WTC11 (cell line): ENCODE data around the gene SNX7. TPM values are rescaled to one million over a fixed set of nuclear protein-coding genes. Genes with fewer than 3 reads are reported as not detected.

ENCODE experiments used
- ATAC-seq: fragments of 200-7000 bp; cut with Tn5 transposase; 2 replicates; pipeline ENCODE4 v1.10.0; 2021; ENCODE audit warnings: mild to moderate bottlenecking, moderate library complexity
- CTCF ChIA-PET: fragments of 300-600 bp; sonication (Branson Sonifier 250); formaldehyde crosslinking; loops from one replicate; lab custom pipeline; 2021; ENCODE audit warnings: antibody characterized with exemption; lab: Charles Lee
- POLR2A ChIA-PET: fragments of 350-600 bp; sonication (Branson Sonifier 250); formaldehyde crosslinking; loops from one replicate; lab custom pipeline; 2021; ENCODE audit warnings: antibody characterized with exemption; lab: Charles Lee
- DNase-seq: peaks from one replicate; pipeline ENCODE4 v3.0.0; 2021; ENCODE audit warnings: low spot score
- H3K27ac Mint-ChIP-seq: 2 replicates; pipeline ENCODE4 v1.8.0; 2021; ENCODE audit warnings: mixed read lengths
- H3K27me3 Mint-ChIP-seq: 2 replicates; pipeline ENCODE4 v1.8.0; 2021; ENCODE audit warnings: low read depth, mild to moderate bottlenecking, moderate library complexity, mixed read lengths
- H3K36me3 Mint-ChIP-seq: 2 replicates; pipeline ENCODE4 v1.8.0; 2021; ENCODE audit warnings: mixed read lengths
- H3K4me1 Mint-ChIP-seq: 2 replicates; pipeline ENCODE4 v1.8.0; 2022; ENCODE audit warnings: mixed read lengths
- H3K4me3 Mint-ChIP-seq: 2 replicates; pipeline ENCODE4 v1.8.0; 2021; ENCODE audit warnings: mild to moderate bottlenecking, moderate library complexity, mixed read lengths
- H3K9me3 Mint-ChIP-seq: 2 replicates; pipeline ENCODE4 v1.8.0; 2021; ENCODE audit warnings: mixed read lengths
- ELF4 ChIP-seq: sonication (generic); formaldehyde crosslinking; IDR thresholded peaks from 2 replicates; pipeline ENCODE4 v1.8.1; 2022; ENCODE audit warnings: low read depth, mild to moderate bottlenecking, moderate library complexity, missing genetic modification reagents
- ETV6 ChIP-seq: sonication (generic); formaldehyde crosslinking; IDR thresholded peaks from 2 replicates; pipeline ENCODE4 v1.8.1; 2022; ENCODE audit warnings: mild to moderate bottlenecking, missing genetic modification reagents
- NR3C1 ChIP-seq: sonication (generic); formaldehyde crosslinking; conservative IDR thresholded peaks from 2 replicates; pipeline ENCODE4 v1.8.1; 2023; ENCODE audit warnings: low read depth, mild to moderate bottlenecking, missing genetic modification reagents
- RORB ChIP-seq: fragments of 250-450 bp; sonication (Bioruptor Pico); IDR thresholded peaks from 2 replicates; pipeline ENCODE4 v1.9.0; 2021; ENCODE audit warnings: mild to moderate bottlenecking
- TEAD1 ChIP-seq: sonication (generic); formaldehyde crosslinking; IDR thresholded peaks from 2 replicates; pipeline ENCODE4 v1.8.0; 2022; ENCODE audit warnings: mild to moderate bottlenecking, missing genetic modification reagents
- TEAD4 ChIP-seq: sonication (generic); formaldehyde crosslinking; IDR thresholded peaks from 2 replicates; pipeline ENCODE4 v1.8.0; 2022; ENCODE audit warnings: mild to moderate bottlenecking, missing genetic modification reagents
- total RNA-seq: library from RNA; stranded (reverse); gene quantifications from 3 replicates; pipeline ENCODE4 v1.2.3, GENCODE V29; 2021
- TF ChIP-seq, protein P1 (sequence below): sonication (generic); formaldehyde crosslinking; IDR thresholded peaks from 2 replicates; pipeline ENCODE4 v1.8.0; 2023; ENCODE audit warnings: mild to moderate bottlenecking, missing genetic modification reagents
- TF ChIP-seq, protein P2 (sequence below): sonication (generic); formaldehyde crosslinking; IDR thresholded peaks from 2 replicates; pipeline ENCODE4 v1.8.0; 2022; ENCODE audit warnings: mild to moderate bottlenecking, missing genetic modification reagents
- TF ChIP-seq, protein P3 (sequence below): sonication (generic); formaldehyde crosslinking; conservative IDR thresholded peaks from 2 replicates; pipeline ENCODE4 v1.8.1; 2023; ENCODE audit warnings: mild to moderate bottlenecking, low read depth, missing genetic modification reagents, moderate library complexity
- TF ChIP-seq, protein P4 (sequence below): sonication (generic); formaldehyde crosslinking; IDR thresholded peaks from 2 replicates; pipeline ENCODE4 v1.8.1; 2022; ENCODE audit warnings: missing genetic modification reagents, borderline replicate concordance
- TF ChIP-seq, protein P5 (sequence below): sonication (generic); formaldehyde crosslinking; IDR thresholded peaks from 2 replicates; pipeline ENCODE4 v1.8.1; 2023; ENCODE audit warnings: mild to moderate bottlenecking, missing genetic modification reagents, borderline replicate concordance
- TF ChIP-seq, protein P6 (sequence below): sonication (generic); formaldehyde crosslinking; IDR thresholded peaks from 2 replicates; pipeline ENCODE4 v1.8.0; 2023; ENCODE audit warnings: missing genetic modification reagents, mild to moderate bottlenecking, borderline replicate concordance
- TF ChIP-seq, protein P7 (sequence below): sonication (generic); formaldehyde crosslinking; IDR thresholded peaks from 2 replicates; pipeline ENCODE4 v1.8.0; 2022; ENCODE audit warnings: mild to moderate bottlenecking, missing genetic modification reagents

Gene SNX7
- total RNA-seq, 1 experiment from 2014 or later: 15.7 TPM

DNA sequence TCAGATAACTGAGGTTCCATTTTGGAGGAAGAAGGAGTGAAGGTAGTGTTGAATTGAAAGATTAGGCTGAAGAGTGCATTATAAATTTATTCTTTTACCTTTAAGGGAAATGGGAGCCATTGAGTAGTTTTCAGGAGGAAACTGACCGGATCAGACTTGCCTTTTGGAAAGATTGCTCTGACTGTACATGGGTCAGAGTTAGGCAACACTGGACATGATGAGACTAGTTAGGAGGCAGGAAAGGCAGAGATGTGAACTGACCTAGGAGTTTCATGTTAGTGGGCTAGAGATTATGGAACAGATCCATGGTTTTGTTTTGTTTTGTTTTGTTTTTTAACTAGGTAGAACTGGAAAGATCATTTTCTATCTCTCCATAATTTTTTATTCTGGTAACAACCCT is 78.2 kb downstream of the SNX7 start (continued):
- TF ChIP-seq, protein P1, sequence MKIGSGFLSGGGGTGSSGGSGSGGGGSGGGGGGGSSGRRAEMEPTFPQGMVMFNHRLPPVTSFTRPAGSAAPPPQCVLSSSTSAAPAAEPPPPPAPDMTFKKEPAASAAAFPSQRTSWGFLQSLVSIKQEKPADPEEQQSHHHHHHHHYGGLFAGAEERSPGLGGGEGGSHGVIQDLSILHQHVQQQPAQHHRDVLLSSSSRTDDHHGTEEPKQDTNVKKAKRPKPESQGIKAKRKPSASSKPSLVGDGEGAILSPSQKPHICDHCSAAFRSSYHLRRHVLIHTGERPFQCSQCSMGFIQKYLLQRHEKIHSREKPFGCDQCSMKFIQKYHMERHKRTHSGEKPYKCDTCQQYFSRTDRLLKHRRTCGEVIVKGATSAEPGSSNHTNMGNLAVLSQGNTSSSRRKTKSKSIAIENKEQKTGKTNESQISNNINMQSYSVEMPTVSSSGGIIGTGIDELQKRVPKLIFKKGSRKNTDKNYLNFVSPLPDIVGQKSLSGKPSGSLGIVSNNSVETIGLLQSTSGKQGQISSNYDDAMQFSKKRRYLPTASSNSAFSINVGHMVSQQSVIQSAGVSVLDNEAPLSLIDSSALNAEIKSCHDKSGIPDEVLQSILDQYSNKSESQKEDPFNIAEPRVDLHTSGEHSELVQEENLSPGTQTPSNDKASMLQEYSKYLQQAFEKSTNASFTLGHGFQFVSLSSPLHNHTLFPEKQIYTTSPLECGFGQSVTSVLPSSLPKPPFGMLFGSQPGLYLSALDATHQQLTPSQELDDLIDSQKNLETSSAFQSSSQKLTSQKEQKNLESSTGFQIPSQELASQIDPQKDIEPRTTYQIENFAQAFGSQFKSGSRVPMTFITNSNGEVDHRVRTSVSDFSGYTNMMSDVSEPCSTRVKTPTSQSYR (CRISPR knock-in tag): no peak
- TF ChIP-seq, protein P2, sequence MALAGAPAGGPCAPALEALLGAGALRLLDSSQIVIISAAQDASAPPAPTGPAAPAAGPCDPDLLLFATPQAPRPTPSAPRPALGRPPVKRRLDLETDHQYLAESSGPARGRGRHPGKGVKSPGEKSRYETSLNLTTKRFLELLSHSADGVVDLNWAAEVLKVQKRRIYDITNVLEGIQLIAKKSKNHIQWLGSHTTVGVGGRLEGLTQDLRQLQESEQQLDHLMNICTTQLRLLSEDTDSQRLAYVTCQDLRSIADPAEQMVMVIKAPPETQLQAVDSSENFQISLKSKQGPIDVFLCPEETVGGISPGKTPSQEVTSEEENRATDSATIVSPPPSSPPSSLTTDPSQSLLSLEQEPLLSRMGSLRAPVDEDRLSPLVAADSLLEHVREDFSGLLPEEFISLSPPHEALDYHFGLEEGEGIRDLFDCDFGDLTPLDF (CRISPR knock-in tag): no peak
- TF ChIP-seq, protein P3, sequence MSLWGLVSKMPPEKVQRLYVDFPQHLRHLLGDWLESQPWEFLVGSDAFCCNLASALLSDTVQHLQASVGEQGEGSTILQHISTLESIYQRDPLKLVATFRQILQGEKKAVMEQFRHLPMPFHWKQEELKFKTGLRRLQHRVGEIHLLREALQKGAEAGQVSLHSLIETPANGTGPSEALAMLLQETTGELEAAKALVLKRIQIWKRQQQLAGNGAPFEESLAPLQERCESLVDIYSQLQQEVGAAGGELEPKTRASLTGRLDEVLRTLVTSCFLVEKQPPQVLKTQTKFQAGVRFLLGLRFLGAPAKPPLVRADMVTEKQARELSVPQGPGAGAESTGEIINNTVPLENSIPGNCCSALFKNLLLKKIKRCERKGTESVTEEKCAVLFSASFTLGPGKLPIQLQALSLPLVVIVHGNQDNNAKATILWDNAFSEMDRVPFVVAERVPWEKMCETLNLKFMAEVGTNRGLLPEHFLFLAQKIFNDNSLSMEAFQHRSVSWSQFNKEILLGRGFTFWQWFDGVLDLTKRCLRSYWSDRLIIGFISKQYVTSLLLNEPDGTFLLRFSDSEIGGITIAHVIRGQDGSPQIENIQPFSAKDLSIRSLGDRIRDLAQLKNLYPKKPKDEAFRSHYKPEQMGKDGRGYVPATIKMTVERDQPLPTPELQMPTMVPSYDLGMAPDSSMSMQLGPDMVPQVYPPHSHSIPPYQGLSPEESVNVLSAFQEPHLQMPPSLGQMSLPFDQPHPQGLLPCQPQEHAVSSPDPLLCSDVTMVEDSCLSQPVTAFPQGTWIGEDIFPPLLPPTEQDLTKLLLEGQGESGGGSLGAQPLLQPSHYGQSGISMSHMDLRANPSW (CRISPR knock-in tag): no peak
- TF ChIP-seq, protein P4, sequence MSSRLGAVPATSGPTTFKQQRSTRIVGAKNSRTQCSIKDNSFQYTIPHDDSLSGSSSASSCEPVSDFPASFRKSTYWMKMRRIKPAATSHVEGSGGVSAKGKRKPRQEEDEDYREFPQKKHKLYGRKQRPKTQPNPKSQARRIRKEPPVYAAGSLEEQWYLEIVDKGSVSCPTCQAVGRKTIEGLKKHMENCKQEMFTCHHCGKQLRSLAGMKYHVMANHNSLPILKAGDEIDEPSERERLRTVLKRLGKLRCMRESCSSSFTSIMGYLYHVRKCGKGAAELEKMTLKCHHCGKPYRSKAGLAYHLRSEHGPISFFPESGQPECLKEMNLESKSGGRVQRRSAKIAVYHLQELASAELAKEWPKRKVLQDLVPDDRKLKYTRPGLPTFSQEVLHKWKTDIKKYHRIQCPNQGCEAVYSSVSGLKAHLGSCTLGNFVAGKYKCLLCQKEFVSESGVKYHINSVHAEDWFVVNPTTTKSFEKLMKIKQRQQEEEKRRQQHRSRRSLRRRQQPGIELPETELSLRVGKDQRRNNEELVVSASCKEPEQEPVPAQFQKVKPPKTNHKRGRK (CRISPR knock-in tag): no peak

DNA sequence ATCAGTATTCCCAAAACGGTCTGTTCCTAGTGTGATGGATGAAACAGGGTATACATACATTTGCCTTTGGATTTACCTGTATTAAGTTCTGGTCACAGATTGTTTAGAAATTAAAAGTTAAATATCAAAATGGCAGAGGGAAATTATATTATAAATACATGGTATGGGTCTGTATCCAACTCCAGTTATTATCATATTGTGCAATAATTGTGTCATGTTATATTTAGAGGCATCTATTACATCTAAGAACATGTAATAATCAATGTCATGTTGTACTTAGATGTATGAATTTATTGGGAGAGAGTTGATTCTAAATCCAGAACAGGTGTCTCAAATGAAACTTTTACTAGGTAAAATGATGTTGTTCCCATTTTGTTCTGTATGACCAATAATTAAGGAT is 79.6 kb downstream of the SNX7 start:
- ATAC-seq: no peak
- no peaks in the 10 kb centered on the region for H3K36me3 Mint-ChIP-seq
- no peaks in the 10 kb centered on the region for H3K27me3 Mint-ChIP-seq
- no peak for DNase-seq
- TF ChIP-seq, protein P5, sequence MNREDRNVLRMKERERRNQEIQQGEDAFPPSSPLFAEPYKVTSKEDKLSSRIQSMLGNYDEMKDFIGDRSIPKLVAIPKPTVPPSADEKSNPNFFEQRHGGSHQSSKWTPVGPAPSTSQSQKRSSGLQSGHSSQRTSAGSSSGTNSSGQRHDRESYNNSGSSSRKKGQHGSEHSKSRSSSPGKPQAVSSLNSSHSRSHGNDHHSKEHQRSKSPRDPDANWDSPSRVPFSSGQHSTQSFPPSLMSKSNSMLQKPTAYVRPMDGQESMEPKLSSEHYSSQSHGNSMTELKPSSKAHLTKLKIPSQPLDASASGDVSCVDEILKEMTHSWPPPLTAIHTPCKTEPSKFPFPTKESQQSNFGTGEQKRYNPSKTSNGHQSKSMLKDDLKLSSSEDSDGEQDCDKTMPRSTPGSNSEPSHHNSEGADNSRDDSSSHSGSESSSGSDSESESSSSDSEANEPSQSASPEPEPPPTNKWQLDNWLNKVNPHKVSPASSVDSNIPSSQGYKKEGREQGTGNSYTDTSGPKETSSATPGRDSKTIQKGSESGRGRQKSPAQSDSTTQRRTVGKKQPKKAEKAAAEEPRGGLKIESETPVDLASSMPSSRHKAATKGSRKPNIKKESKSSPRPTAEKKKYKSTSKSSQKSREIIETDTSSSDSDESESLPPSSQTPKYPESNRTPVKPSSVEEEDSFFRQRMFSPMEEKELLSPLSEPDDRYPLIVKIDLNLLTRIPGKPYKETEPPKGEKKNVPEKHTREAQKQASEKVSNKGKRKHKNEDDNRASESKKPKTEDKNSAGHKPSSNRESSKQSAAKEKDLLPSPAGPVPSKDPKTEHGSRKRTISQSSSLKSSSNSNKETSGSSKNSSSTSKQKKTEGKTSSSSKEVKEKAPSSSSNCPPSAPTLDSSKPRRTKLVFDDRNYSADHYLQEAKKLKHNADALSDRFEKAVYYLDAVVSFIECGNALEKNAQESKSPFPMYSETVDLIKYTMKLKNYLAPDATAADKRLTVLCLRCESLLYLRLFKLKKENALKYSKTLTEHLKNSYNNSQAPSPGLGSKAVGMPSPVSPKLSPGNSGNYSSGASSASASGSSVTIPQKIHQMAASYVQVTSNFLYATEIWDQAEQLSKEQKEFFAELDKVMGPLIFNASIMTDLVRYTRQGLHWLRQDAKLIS: no peak
- TF ChIP-seq TEAD4 (CRISPR knock-in tag) (no peak), ELF4 (CRISPR knock-in tag) (no peak), RORB (CRISPR knock-in tag) (no peak)
- no peak overlapping the region for H3K4me3 Mint-ChIP-seq
- no peaks in the 10 kb centered on the region for H3K4me1 Mint-ChIP-seq
- POLR2A ChIA-PET: no interaction called here
- H3K27ac Mint-ChIP-seq: no peak overlapping the region
- CTCF ChIA-PET: no interaction called here
- no peaks in the 10 kb centered on the region for H3K9me3 Mint-ChIP-seq

DNA sequence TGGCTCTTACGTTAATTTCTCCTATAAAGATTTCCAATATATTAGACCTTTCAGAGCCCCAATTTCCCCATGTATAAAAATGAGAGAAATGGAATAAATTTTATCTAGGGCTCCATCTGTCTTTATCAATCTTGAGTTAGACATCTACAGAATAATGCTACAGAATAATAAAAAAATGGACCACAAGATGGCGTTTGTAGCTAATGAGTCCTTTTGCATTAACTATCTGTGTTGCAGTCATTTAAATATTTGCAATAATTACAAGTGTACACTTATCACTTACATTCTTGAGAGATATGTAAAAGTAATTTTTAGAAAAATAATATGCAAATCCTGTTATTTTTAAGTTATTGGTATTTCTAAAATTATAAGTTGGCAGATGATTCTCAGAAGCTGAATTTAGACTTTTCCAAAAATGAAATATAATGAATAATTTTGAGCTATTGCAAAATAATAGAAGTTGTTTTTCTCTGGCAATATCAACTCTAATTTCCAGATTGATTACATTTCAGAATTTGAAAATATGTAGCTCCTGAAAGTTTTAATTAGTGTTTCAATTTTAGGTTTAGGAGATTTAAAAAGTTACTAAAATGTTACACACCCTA is 87.7 kb downstream of the SNX7 start:
- no peak overlapping the region for H3K4me3 Mint-ChIP-seq
- no peaks in the 10 kb centered on the region for H3K4me1 Mint-ChIP-seq
- no peak for DNase-seq
- H3K27me3 Mint-ChIP-seq: no peaks in the 10 kb centered on the region
- CTCF ChIA-PET: interaction anchor here (0.7 to 1.6 kb wide), 5 partner anchors 12 to 30 kb away, joined by 3 to 8 read pairs (median 4); no protein-coding TSS in a partner anchor
- ATAC-seq: no peak
- POLR2A ChIA-PET: no interaction called here
- H3K36me3 Mint-ChIP-seq: no peaks in the 10 kb centered on the region
- no peaks in the 10 kb centered on the region for H3K9me3 Mint-ChIP-seq
- no peak overlapping the region for H3K27ac Mint-ChIP-seq
- TF ChIP-seq ETV6 (CRISPR knock-in tag): no peak
- TF ChIP-seq, protein P6, sequence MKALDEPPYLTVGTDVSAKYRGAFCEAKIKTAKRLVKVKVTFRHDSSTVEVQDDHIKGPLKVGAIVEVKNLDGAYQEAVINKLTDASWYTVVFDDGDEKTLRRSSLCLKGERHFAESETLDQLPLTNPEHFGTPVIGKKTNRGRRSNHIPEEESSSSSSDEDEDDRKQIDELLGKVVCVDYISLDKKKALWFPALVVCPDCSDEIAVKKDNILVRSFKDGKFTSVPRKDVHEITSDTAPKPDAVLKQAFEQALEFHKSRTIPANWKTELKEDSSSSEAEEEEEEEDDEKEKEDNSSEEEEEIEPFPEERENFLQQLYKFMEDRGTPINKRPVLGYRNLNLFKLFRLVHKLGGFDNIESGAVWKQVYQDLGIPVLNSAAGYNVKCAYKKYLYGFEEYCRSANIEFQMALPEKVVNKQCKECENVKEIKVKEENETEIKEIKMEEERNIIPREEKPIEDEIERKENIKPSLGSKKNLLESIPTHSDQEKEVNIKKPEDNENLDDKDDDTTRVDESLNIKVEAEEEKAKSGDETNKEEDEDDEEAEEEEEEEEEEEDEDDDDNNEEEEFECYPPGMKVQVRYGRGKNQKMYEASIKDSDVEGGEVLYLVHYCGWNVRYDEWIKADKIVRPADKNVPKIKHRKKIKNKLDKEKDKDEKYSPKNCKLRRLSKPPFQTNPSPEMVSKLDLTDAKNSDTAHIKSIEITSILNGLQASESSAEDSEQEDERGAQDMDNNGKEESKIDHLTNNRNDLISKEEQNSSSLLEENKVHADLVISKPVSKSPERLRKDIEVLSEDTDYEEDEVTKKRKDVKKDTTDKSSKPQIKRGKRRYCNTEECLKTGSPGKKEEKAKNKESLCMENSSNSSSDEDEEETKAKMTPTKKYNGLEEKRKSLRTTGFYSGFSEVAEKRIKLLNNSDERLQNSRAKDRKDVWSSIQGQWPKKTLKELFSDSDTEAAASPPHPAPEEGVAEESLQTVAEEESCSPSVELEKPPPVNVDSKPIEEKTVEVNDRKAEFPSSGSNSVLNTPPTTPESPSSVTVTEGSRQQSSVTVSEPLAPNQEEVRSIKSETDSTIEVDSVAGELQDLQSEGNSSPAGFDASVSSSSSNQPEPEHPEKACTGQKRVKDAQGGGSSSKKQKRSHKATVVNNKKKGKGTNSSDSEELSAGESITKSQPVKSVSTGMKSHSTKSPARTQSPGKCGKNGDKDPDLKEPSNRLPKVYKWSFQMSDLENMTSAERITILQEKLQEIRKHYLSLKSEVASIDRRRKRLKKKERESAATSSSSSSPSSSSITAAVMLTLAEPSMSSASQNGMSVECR: no peak
- no peak for TF ChIP-seq NR3C1 (CRISPR knock-in tag)
- no peak for TF ChIP-seq TEAD1 (CRISPR knock-in tag)
- TF ChIP-seq, protein P2 (CRISPR knock-in tag): no peak
- TF ChIP-seq, protein P7, sequence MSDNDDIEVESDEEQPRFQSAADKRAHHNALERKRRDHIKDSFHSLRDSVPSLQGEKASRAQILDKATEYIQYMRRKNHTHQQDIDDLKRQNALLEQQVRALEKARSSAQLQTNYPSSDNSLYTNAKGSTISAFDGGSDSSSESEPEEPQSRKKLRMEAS: no peak
